ENCODE measurements around the gene VPS26B. TPM values are rescaled to one million over a fixed set of nuclear protein-coding genes. Genes with fewer than 3 reads are reported as not detected.

The VPS26B gene
- total and polyA plus RNA-seq, 9 of the 15 experiments (the other 6 are each of a cell fraction or from before 2014, with no cell fraction given), result 3.5 to 43.3 (median 27.4) TPM

GRCh38 chr11:134246678-134247077 lies 22.2 kb downstream of the VPS26B start:
- Histone ChIP-seq H4K20me1 (replicated peaks; ENCODE audit: control insufficient read depth, insufficient read depth, low read length) (no peaks in the 10 kb centered on the region), H3K9me1 (ENCODE audit: control insufficient read depth, insufficient read depth, low read length) (no peaks in the 10 kb centered on the region), H3K27ac (ENCODE audit: extremely low read depth, low read depth, low read length) (no peak overlapping the region), H3K36me3 (ENCODE audit: control insufficient read depth, insufficient read depth, low read length) (peaks cover 94% of the 10 kb centered on the region), H3K9me3 (replicated peaks; ENCODE audit: control insufficient read depth, insufficient read depth, low read depth, low read length) (no peaks in the 10 kb centered on the region), H2AFZ (ENCODE audit: low read depth, low read length) (no peak overlapping the region), H3K4me3 (no peak overlapping the region), H3K79me2 (ENCODE audit: control insufficient read depth, insufficient read depth, low read length) (peaks cover under 1% of the 10 kb centered on the region; the same call in 1 of the 3 replicates), H3K27me3 (ENCODE audit: control insufficient read depth in 2 of 2, insufficient read depth in 2 of 2, low read length in 2 of 2) (no peaks in the 10 kb centered on the region), H3K4me2 (ENCODE audit: insufficient read depth, low read length) (no peak overlapping the region), H3K9ac (ENCODE audit: insufficient read depth in 1 of 2, low read depth in 2 of 2, low read length in 2 of 2) (no peak overlapping the region), H3K4me1 (replicated peaks in 1 of 2; ENCODE audit: control insufficient read depth in 2 of 2, insufficient read depth in 2 of 2, low read length in 2 of 2) (peaks cover 0 to 9% of the 10 kb centered on the region in 2 experiments; a peak in 1 of 5 replicates)
- ChIA-PET CTCF (ENCODE audit: low intra/inter-chr PET ratio) (no interaction called here), POLR2A (no interaction called here)
- in situ Hi-C loops (cut with MboI) (no loop called here), intact Hi-C loops (cut with micrococcal nuclease) (no loop called here)
- no TSS peak for BruUV-seq (replicated peaks)
- TF ChIP-seq SNRNP70 (optimal IDR thresholded peaks at IDR 0.05; ENCODE audit: low read depth, low read length) (no peak), GTF2E2 (tag; IDR thresholded peaks at IDR 0.05) (no peak), PTTG1 (tag; IDR thresholded peaks at IDR 0.05; ENCODE audit: low read depth) (no peak), HOXB6 (CRISPR knock-in tag; IDR thresholded peaks at IDR 0.05; ENCODE audit: borderline replicate concordance) (no peak), YBX1 (IDR thresholded peaks at IDR 0.05) (no peak), ZNF717 (CRISPR knock-in tag; IDR thresholded peaks at IDR 0.05) (no peak), KLF16 (IDR thresholded peaks at IDR 0.05) (no peak), KLF10 (CRISPR knock-in tag; IDR thresholded peaks at IDR 0.05) (no peak), TAF15 (IDR thresholded peaks at IDR 0.05; ENCODE audit: low read depth, low read length) (no peak), PHTF2 (CRISPR knock-in tag; IDR thresholded peaks at IDR 0.05) (no peak), ZNF316 (IDR thresholded peaks at IDR 0.05) (no peak), ATF1 (CRISPR knock-in tag; IDR thresholded peaks at IDR 0.05) (no peak), ATF1 (tag; IDR thresholded peaks at IDR 0.05) (no peak), NBN (IDR thresholded peaks at IDR 0.05; ENCODE audit: low read depth) (no peak), ZBTB26 (CRISPR knock-in tag; IDR thresholded peaks at IDR 0.05) (no peak), SNAPC5 (CRISPR knock-in tag; IDR thresholded peaks at IDR 0.05) (no peak), STAT5B (CRISPR knock-in tag; IDR thresholded peaks at IDR 0.05) (no peak), PHF20 (IDR thresholded peaks at IDR 0.05; ENCODE audit: partially characterized antibody) (no peak)
- WGBS (ENCODE audit: insufficient coverage, low coverage, missing lambda C conversion rate), result 84% methylated on average over 4 of the region's 4 CpGs
- no peak for ATAC-seq
- DNase-seq (ENCODE audit: extremely low read depth in 1 of 4, low spot score in 3 of 4), result no peak
- no peak for FAIRE-seq

All from K562 (cell line).